Mesenchymal stem cell (in vitro differentiated cells and primary cell): Measurements from ENCODE around the gene RHOBTB3.

Source experiments
- DNase-seq: peaks from one replicate; pipeline ENCODE4 v3.0.0-alpha.2; 2013
- H2AFZ ChIP-seq: one replicate; pipeline ENCODE4 v1.6.1; 2013; ENCODE audit warnings: low read depth, mild to moderate bottlenecking, control low read depth, inconsistent platforms, low read length, moderate library complexity
- H2AK5ac ChIP-seq: 2 replicates; pipeline ENCODE4 v1.6.1; 2013; ENCODE audit warnings: low read length, moderate library complexity, mild to moderate bottlenecking, inconsistent platforms; ENCODE audit not compliant: severe bottlenecking
- H2BK120ac ChIP-seq: one replicate; pipeline ENCODE4 v1.6.1; 2013; ENCODE audit warnings: low read depth, mild to moderate bottlenecking, inconsistent platforms, low read length, moderate library complexity
- H2BK12ac ChIP-seq, 2 experiments: one replicate each; pipeline ENCODE4 v1.6.1; 2013; ENCODE audit warnings: inconsistent platforms in 2 of 2, low read length in 2 of 2, mild to moderate bottlenecking in 2 of 2, moderate library complexity in 2 of 2, control low read depth in 1 of 2
- H2BK15ac ChIP-seq: one replicate; pipeline ENCODE4 v1.6.1; 2013; ENCODE audit warnings: mild to moderate bottlenecking, low read depth, inconsistent platforms; ENCODE audit not compliant: poor library complexity, severe bottlenecking
- H2BK5ac ChIP-seq: 2 replicates; pipeline ENCODE4 v1.6.1; 2013; ENCODE audit warnings: low read depth, mild to moderate bottlenecking, low read length, control low read depth, inconsistent platforms; ENCODE audit not compliant: poor library complexity, severe bottlenecking
- H3K14ac ChIP-seq, 2 experiments: one replicate each; pipeline ENCODE4 v1.6.1; 2013; ENCODE audit warnings: inconsistent platforms in 2 of 2, low read length in 2 of 2, control low read depth in 1 of 2, mild to moderate bottlenecking in 1 of 2, moderate library complexity in 1 of 2
- H3K18ac ChIP-seq, 2 experiments: one replicate each; pipeline ENCODE4 v1.6.1; 2013; ENCODE audit warnings: inconsistent platforms in 2 of 2, low read length in 2 of 2, control low read depth in 1 of 2, low read depth in 1 of 2, mild to moderate bottlenecking in 1 of 2
- H3K23ac ChIP-seq, 2 experiments: one replicate each; pipeline ENCODE4 v1.6.1; 2013; ENCODE audit warnings: inconsistent platforms in 2 of 2, low read length in 2 of 2, mild to moderate bottlenecking in 2 of 2, moderate library complexity in 2 of 2, control low read depth in 1 of 2
- H3K27ac ChIP-seq: 2 replicates; pipeline ENCODE4 v1.5.1; 2013; ENCODE audit warnings: mild to moderate bottlenecking, moderate library complexity, low read length, control low read depth, inconsistent platforms; ENCODE audit not compliant: poor library complexity, severe bottlenecking
- H3K27me3 ChIP-seq, 2 experiments: 2 replicates each; pipeline versions ENCODE4 v1.6.1 to v1.7.0; 2013; ENCODE audit warnings: low read length in 2 of 2, mild to moderate bottlenecking in 2 of 2, moderate library complexity in 2 of 2, control low read depth in 1 of 2, inconsistent platforms in 1 of 2; ENCODE audit not compliant: control insufficient read depth in 1 of 2, insufficient read depth in 1 of 2
- H3K36me3 ChIP-seq, 2 experiments: 2 replicates each; pipeline versions ENCODE4 v1.6.1 to v1.7.0; 2013; ENCODE audit warnings: low read length in 2 of 2, control low read depth in 1 of 2, inconsistent platforms in 1 of 2, low read depth in 1 of 2, mild to moderate bottlenecking in 1 of 2; ENCODE audit not compliant: insufficient read depth in 2 of 2, control insufficient read depth in 1 of 2
- H3K4ac ChIP-seq, 2 experiments: one replicate each; pipeline ENCODE4 v1.6.1; 2013; ENCODE audit warnings: inconsistent platforms in 2 of 2, low read length in 2 of 2, mild to moderate bottlenecking in 2 of 2, moderate library complexity in 2 of 2, control low read depth in 1 of 2, low read depth in 1 of 2
- H3K4me1 ChIP-seq: 2 replicates; pipeline ENCODE4 v1.6.1; 2013; ENCODE audit warnings: low read depth, low read length, control low read depth; ENCODE audit not compliant: control insufficient read depth, insufficient read depth
- H3K4me2 ChIP-seq: 2 replicates; pipeline ENCODE4 v1.6.1; 2013; ENCODE audit warnings: low read length, mild to moderate bottlenecking, inconsistent platforms; ENCODE audit not compliant: poor library complexity, severe bottlenecking
- H3K4me3 ChIP-seq, 2 experiments: 2 replicates each; pipeline versions ENCODE4 v1.5.1 to v1.7.0; 2013; ENCODE audit warnings: low read length in 2 of 2, mild to moderate bottlenecking in 2 of 2, control low read depth in 1 of 2, low read depth in 1 of 2; ENCODE audit not compliant: insufficient read depth in 1 of 2
- H3K79me1 ChIP-seq: replicated peaks from 2 replicates; pipeline ENCODE4 v1.6.1; 2013; ENCODE audit warnings: mild to moderate bottlenecking, control low read depth, low read length, inconsistent platforms; ENCODE audit not compliant: poor library complexity, severe bottlenecking
- H3K9ac ChIP-seq: 2 replicates; pipeline ENCODE4 v1.7.0; 2013; ENCODE audit warnings: mild to moderate bottlenecking, low read length, moderate library complexity
- H3K9me3 ChIP-seq: 2 replicates; pipeline ENCODE4 v1.7.0; 2013; ENCODE audit warnings: mild to moderate bottlenecking, low read length; ENCODE audit not compliant: control insufficient read depth
- H4K8ac ChIP-seq: one replicate; pipeline ENCODE4 v1.6.1; 2013; ENCODE audit warnings: inconsistent platforms, mild to moderate bottlenecking, low read length, moderate library complexity
- H4K91ac ChIP-seq: one replicate; pipeline ENCODE4 v1.6.1; 2013; ENCODE audit warnings: mild to moderate bottlenecking, low read length, inconsistent platforms
- WGBS: methylation state at CpG from one replicate; pipeline ENCODE4 v1.1.7; 2013; ENCODE audit warnings: mixed read lengths; 5-methylcytosine and 5-hydroxymethylcytosine counted together

RHOBTB3 gene

GRCh38 chr5:95725071-95725820 is 5.9 kb upstream of the RHOBTB3 start:
- Histone ChIP-seq H3K4ac (peak overlapping the region in 1 of 2 experiments; percentile 41), H3K4me2 (no peak overlapping the region), H3K79me1 (peaks cover 1% of the 10 kb centered on the region), H3K27ac (no peak overlapping the region), H3K9me3 (no peaks in the 10 kb centered on the region), H2BK15ac (no peak overlapping the region), H3K27me3 (no peaks in the 10 kb centered on the region), H3K9ac (peak overlapping the region; percentile 78), H2AFZ (no peak overlapping the region), H4K8ac (no peak overlapping the region), H2BK12ac (no peak overlapping the region), H3K36me3 (no peaks in the 10 kb centered on the region), H3K4me1 (peaks cover 1% of the 10 kb centered on the region), H3K14ac (no peak overlapping the region), H3K18ac (no peak overlapping the region), H2BK5ac (no peak overlapping the region), H3K4me3 (no peak overlapping the region), H2AK5ac (no peak overlapping the region), H4K91ac (no peak overlapping the region), H3K23ac (no peak overlapping the region), H2BK120ac (peak overlapping the region; percentile 49)
- no peak for DNase-seq
- 83% methylated on average over 1 of the region's 5 CpGs for WGBS

- 84% methylated on average over 3 of the region's 4 CpGs for WGBS
- Histone ChIP-seq H2BK5ac (no peak overlapping the region), H3K14ac (no peak overlapping the region), H3K4me2 (no peak overlapping the region), H4K8ac (peak overlapping the region; percentile 60), H3K4me1 (peaks cover 1% of the 10 kb centered on the region), H2BK120ac (peak overlapping the region; percentile 73), H3K9ac (peak overlapping the region; percentile 78), H3K36me3 (no peaks in the 10 kb centered on the region), H2BK15ac (no peak overlapping the region), H3K4ac (no peak overlapping the region), H3K79me1 (peaks cover 1% of the 10 kb centered on the region), H2BK12ac (no peak overlapping the region), H4K91ac (peak overlapping the region; percentile 39), H3K18ac (peak overlapping the region in 1 of 2 experiments; percentile 70), H3K27ac (no peak overlapping the region), H3K4me3 (peak overlapping the region in 1 of 2 experiments; percentile 60), H3K27me3 (no peaks in the 10 kb centered on the region), H3K23ac (no peak overlapping the region), H3K9me3 (no peaks in the 10 kb centered on the region), H2AFZ (no peak overlapping the region), H2AK5ac (no peak overlapping the region)
- DNase-seq: peak; percentile 31
Measured at GRCh38 chr5:95725937-95726810, 5.0 kb upstream of the RHOBTB3 start.

GRCh38 chr5:95726811-95727763 is 4.0 kb upstream of the RHOBTB3 start:
- H3K23ac ChIP-seq: no peak overlapping the region
- no peaks in the 10 kb centered on the region for H3K36me3 ChIP-seq
- H3K4me2 ChIP-seq: no peak overlapping the region
- peak overlapping the region; percentile 78 for H3K9ac ChIP-seq
- H2AK5ac ChIP-seq: peak overlapping the region; percentile 45
- H3K4me1 ChIP-seq: peaks cover 1% of the 10 kb centered on the region
- H4K91ac ChIP-seq: peak overlapping the region; percentile 39
- H2BK15ac ChIP-seq: no peak overlapping the region
- H2BK12ac ChIP-seq: no peak overlapping the region
- H2BK5ac ChIP-seq: no peak overlapping the region
- no peak overlapping the region for H2AFZ ChIP-seq
- no peak for DNase-seq
- no peak overlapping the region for H3K14ac ChIP-seq
- peak overlapping the region; percentile 73 for H2BK120ac ChIP-seq
- no peaks in the 10 kb centered on the region for H3K9me3 ChIP-seq
- H3K27me3 ChIP-seq: no peaks in the 10 kb centered on the region
- WGBS: 62% methylated on average over 2 of the region's 5 CpGs
- H3K18ac ChIP-seq: peak overlapping the region in 1 of 2 experiments; percentile 70
- peaks cover 1% of the 10 kb centered on the region for H3K79me1 ChIP-seq
- H4K8ac ChIP-seq: peak overlapping the region; percentile 60
- H3K27ac ChIP-seq: no peak overlapping the region
- H3K4me3 ChIP-seq: peak overlapping the region in 1 of 2 experiments; percentile 60
- no peak overlapping the region for H3K4ac ChIP-seq
